ENCODE measurements around the gene KIAA0825.
"Not testable (repeated sequence)": the region's sequence is repeated elsewhere in the genome, so short reads cannot be mapped to it uniquely, and the experiment has no call there.

Gene KIAA0825

DNA sequence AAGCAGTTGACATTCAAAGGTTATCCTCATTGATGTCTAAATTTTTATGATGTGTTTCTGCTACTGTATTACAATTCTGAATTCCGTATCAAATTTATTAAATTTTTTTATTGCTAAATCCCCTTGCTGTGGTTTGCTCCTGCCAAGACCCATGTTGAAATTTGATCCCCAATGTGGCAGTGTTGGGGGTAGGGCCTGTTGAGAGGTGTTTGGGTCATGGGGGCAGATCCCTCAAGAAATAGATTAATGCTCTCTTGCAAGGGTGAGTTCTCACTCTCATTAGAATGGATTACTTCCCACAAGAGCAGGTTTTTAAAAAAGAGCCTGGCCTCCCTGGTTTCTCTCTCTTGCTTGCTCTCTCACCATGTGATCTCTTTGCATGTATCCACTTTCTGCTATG is 442.5 kb downstream of the KIAA0825 start:
- Histone ChIP-seq H3K9ac (ENCODE audit: low read length in 2 of 2) (no peak overlapping the region), H3K36me3 (ENCODE audit: control insufficient read depth in 2 of 2, insufficient read depth in 2 of 2, low read length in 2 of 2) (no peaks in the 10 kb centered on the region), H3K9me3 (ENCODE audit: control insufficient read depth in 2 of 2, low read length in 2 of 2) (no peaks in the 10 kb centered on the region), H3K4me1 (ENCODE audit: control insufficient read depth, insufficient read depth, low read length) (no peaks in the 10 kb centered on the region), H3K27me3 (ENCODE audit: control insufficient read depth in 1 of 2, insufficient read depth in 2 of 2, low read length in 2 of 2) (no peaks in the 10 kb centered on the region), H3K27ac (ENCODE audit: low read length) (no peak overlapping the region), H3K4me3 (ENCODE audit: low read length in 2 of 2) (no peak overlapping the region)

DNA sequence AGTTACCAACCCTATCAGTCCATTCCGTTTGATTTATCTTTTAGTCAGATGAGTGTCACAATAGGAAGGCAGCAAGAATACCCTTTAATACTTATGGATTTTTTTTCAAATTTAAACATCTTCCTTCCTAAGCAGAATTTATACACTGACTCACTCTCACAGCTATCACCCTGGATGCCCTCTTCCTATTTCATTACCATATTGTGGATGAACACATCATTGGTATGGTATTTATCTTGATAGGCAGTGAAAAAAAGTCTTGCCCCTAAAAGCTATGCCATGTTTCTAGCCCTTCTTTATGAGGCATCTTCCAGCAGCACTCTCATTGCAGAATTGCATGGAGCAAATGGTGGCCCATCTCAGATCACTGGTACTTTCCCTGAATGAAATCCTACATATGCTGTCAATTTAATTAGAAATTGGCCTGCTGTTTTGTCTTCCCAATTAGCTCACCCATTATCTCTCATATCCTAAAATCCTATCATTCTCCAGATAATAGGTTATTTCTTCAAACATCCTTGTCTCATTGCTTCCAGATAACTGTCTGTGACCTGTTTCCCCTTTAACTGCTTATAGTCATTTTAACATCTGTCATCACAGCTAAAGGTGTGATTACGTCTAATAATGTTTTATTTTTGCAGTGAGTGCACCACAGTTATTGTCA is 443.5 kb downstream of the KIAA0825 start:
- Histone ChIP-seq H3K27ac (ENCODE audit: low read length) (no peak overlapping the region), H3K27me3 (ENCODE audit: control insufficient read depth in 1 of 2, insufficient read depth in 2 of 2, low read length in 2 of 2) (no peaks in the 10 kb centered on the region), H3K9me3 (ENCODE audit: control insufficient read depth in 2 of 2, low read length in 2 of 2) (no peaks in the 10 kb centered on the region), H3K4me1 (ENCODE audit: control insufficient read depth, insufficient read depth, low read length) (no peaks in the 10 kb centered on the region), H3K9ac (ENCODE audit: low read length in 2 of 2) (no peak overlapping the region), H3K4me3 (ENCODE audit: low read length in 2 of 2) (no peak overlapping the region), H3K36me3 (ENCODE audit: control insufficient read depth in 2 of 2, insufficient read depth in 2 of 2, low read length in 2 of 2) (no peaks in the 10 kb centered on the region)

DNA sequence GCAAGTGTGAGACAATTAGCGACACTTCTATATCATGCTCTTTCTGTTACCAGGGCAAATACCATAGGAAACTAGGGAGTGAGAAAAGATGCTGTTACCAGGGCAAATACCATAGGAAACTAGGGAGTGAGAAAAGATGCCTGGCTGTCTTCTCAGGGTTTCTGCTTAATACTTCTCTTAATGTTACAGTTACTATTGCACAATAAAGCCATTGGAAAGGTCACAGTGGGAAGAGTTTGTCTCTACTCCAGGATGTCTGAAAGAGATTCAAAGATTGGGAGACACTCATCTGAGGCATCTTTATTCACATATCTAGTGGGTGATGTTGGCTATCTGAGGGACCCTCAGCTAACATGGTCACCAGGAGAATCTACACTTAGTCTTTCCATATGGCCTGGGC is 445.3 kb downstream of the KIAA0825 start:
- Histone ChIP-seq H3K27me3 (ENCODE audit: control insufficient read depth in 1 of 2, insufficient read depth in 2 of 2, low read length in 2 of 2) (no peaks in the 10 kb centered on the region), H3K9ac (ENCODE audit: low read length in 2 of 2) (no peak overlapping the region), H3K9me3 (ENCODE audit: control insufficient read depth in 2 of 2, low read length in 2 of 2) (no peaks in the 10 kb centered on the region), H3K36me3 (ENCODE audit: control insufficient read depth in 2 of 2, insufficient read depth in 2 of 2, low read length in 2 of 2) (no peaks in the 10 kb centered on the region), H3K4me3 (ENCODE audit: low read length in 2 of 2) (no peak overlapping the region), H3K27ac (ENCODE audit: low read length) (no peak overlapping the region), H3K4me1 (ENCODE audit: control insufficient read depth, insufficient read depth, low read length) (no peaks in the 10 kb centered on the region)

DNA sequence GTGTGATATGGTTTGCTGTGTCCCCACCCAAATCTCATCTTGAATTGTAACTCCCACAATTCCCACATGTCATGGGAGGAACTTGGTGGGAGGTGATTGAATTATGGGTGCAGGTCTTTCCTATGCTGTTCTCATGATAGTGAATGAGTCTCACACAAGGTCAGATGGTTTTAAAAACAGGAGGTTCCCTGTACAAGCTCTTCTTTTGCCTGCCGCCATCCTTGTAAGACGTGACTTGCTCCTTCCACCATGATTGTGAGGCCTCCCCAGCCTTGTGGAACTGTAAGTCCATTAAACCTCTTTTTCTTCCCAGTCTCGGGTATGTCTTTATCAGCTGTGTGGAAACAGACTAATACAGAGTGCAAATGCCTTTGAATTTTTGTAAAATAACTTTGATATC is 447.3 kb downstream of the KIAA0825 start:
- not testable (repeated sequence) for H3K36me3 ChIP-seq (ENCODE audit: control insufficient read depth in 2 of 2, insufficient read depth in 2 of 2, low read length in 2 of 2); H3K9me3 ChIP-seq (ENCODE audit: control insufficient read depth in 2 of 2, low read length in 2 of 2); H3K27me3 ChIP-seq (ENCODE audit: control insufficient read depth in 1 of 2, insufficient read depth in 2 of 2, low read length in 2 of 2); H3K4me1 ChIP-seq (ENCODE audit: control insufficient read depth, insufficient read depth, low read length); H3K27ac ChIP-seq (ENCODE audit: low read length); H3K9ac ChIP-seq (ENCODE audit: low read length in 2 of 2); H3K4me3 ChIP-seq (ENCODE audit: low read length in 2 of 2)

DNA sequence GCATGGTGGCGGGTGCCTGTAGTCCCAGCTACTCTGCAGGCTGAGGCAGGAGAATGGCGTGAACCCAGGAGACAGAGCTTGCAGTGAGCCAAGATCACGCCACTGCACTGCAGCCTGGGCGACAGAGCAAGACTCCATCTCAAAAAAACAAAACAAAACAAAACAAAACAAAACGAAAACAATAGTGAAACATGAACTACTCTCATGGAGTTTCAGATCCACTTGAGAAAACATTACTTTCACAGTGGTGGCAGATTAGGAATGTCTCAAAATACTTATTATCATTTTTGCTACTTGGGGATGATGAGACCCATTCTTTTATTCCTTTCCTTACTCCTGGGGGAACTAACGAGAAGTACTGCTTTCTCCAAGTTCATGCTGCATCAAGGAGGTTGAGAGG is 448.2 kb downstream of the KIAA0825 start:
- H3K4me1 ChIP-seq (ENCODE audit: control insufficient read depth, insufficient read depth, low read length); H3K27me3 ChIP-seq (ENCODE audit: control insufficient read depth in 1 of 2, insufficient read depth in 2 of 2, low read length in 2 of 2); H3K9ac ChIP-seq (ENCODE audit: low read length in 2 of 2); H3K36me3 ChIP-seq (ENCODE audit: control insufficient read depth in 2 of 2, insufficient read depth in 2 of 2, low read length in 2 of 2); H3K9me3 ChIP-seq (ENCODE audit: control insufficient read depth in 2 of 2, low read length in 2 of 2); H3K27ac ChIP-seq (ENCODE audit: low read length); H3K4me3 ChIP-seq (ENCODE audit: low read length in 2 of 2): not testable (repeated sequence)

DNA sequence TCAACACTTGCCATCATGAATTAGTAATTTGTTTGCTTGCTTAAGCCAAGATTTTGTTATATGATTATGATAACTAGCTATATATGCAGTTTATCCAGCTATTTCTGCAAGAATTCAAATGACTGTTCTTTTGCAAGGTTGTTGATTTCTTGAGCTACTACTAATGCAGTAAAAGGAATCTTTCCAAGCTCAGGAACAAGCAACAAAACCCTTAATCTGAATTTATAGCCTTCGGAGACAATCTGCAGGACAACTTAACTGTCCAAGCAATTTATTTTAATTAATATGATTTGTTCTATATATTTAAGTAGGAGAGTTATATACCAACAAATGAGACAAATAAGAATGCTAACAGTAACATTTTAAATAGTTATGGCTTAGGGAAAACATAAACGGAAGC is 450.3 kb downstream of the KIAA0825 start:
- H3K9me3 ChIP-seq (ENCODE audit: control insufficient read depth in 2 of 2, low read length in 2 of 2), result no peaks in the 10 kb centered on the region
- H3K36me3 ChIP-seq (ENCODE audit: control insufficient read depth in 2 of 2, insufficient read depth in 2 of 2, low read length in 2 of 2), result no peaks in the 10 kb centered on the region
- no peak overlapping the region for H3K4me3 ChIP-seq (ENCODE audit: low read length in 2 of 2)
- H3K27ac ChIP-seq (ENCODE audit: low read length), result no peak overlapping the region
- no peaks in the 10 kb centered on the region for H3K27me3 ChIP-seq (ENCODE audit: control insufficient read depth in 1 of 2, insufficient read depth in 2 of 2, low read length in 2 of 2)
- no peaks in the 10 kb centered on the region for H3K4me1 ChIP-seq (ENCODE audit: control insufficient read depth, insufficient read depth, low read length)
- H3K9ac ChIP-seq (ENCODE audit: low read length in 2 of 2), result no peak overlapping the region

DNA sequence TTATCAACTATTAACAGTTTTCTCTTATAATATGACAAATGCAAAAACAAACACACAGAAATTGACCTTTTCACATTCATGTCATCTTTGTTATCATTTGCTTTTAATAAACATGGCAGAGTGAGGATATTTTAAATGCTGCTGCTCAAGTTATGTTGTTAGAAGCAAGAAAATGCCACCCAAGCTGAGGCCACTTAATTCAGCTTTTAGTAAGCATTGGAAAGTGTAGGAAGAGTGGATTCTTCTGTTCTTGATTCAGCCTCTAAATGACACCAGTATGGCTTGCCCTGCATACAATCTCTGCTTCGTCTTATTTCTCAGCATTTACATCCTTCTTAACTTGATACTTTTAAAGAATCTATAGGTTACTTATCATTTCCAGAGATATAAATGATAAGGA is 456.6 kb downstream of the KIAA0825 start:
- no peaks in the 10 kb centered on the region for H3K27me3 ChIP-seq (ENCODE audit: control insufficient read depth in 1 of 2, insufficient read depth in 2 of 2, low read length in 2 of 2)
- H3K27ac ChIP-seq (ENCODE audit: low read length), result no peak overlapping the region
- H3K36me3 ChIP-seq (ENCODE audit: control insufficient read depth in 2 of 2, insufficient read depth in 2 of 2, low read length in 2 of 2), result no peaks in the 10 kb centered on the region
- no peaks in the 10 kb centered on the region for H3K4me1 ChIP-seq (ENCODE audit: control insufficient read depth, insufficient read depth, low read length)
- no peak overlapping the region for H3K9ac ChIP-seq (ENCODE audit: low read length in 2 of 2)
- no peaks in the 10 kb centered on the region for H3K9me3 ChIP-seq (ENCODE audit: control insufficient read depth in 2 of 2, low read length in 2 of 2)
- no peak overlapping the region for H3K4me3 ChIP-seq (ENCODE audit: low read length in 2 of 2)

DNA sequence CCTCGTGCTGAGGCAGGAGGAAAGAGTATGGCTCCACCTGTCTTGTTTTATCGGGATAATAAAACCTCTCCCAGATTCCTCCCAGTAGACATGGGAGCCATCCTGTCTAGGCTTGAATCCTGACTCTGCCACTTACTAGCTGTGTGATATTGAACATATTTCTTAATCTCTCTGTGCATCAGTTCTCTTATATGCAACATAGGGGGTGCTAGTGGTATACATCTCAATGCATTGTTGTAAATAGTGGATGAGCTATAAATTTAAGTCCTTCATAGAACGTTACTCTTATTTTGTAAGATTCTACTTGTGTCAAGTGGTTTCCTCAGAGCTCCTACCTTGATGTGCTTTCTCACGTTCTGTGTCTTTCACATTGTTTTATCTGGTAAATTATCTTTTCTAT is 459.3 kb downstream of the KIAA0825 start:
- Histone ChIP-seq H3K36me3 (ENCODE audit: control insufficient read depth in 2 of 2, insufficient read depth in 2 of 2, low read length in 2 of 2) (no peaks in the 10 kb centered on the region), H3K4me1 (ENCODE audit: control insufficient read depth, insufficient read depth, low read length) (no peaks in the 10 kb centered on the region), H3K9me3 (ENCODE audit: control insufficient read depth in 2 of 2, low read length in 2 of 2) (no peaks in the 10 kb centered on the region), H3K4me3 (ENCODE audit: low read length in 2 of 2) (no peak overlapping the region), H3K9ac (ENCODE audit: low read length in 2 of 2) (no peak overlapping the region), H3K27me3 (ENCODE audit: control insufficient read depth in 1 of 2, insufficient read depth in 2 of 2, low read length in 2 of 2) (no peaks in the 10 kb centered on the region), H3K27ac (ENCODE audit: low read length) (no peak overlapping the region)

DNA sequence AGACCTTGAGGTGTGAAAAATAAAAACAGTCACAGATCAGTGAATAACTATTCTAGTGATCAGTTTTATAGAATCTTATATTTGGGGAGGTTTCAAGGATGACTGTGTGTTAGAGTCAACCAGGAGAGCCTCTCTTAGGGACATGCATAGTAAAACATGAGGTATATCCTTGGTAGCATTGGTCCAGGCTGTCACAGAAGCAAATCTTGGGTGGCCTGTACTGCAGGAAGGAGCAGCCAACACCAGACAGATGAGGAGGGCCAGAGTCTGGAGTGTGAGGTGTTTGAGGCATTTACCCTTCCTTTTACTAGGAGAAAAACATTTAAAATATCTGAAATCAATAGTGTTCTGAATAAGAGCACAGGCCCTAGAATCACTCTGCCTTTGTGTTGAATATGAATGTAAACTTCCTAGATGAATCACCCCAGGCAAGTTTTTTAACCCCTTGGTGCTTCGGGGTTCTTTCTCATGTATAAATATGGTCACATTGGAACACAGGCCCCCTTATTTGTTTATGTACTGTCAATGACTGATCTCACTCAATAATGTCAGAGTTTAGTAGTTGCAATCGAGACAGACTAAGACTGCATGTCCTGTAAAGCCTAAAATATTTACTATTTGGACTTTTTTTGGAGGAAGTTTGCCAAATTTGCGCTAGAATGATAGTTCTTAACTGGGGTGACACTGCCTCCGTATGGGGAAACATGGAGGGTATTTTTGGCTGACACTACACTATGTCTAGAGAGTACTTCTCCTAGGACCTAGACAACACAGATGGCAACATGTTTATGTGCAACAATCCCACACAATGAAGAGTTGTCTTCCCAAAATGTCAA is 460.5 kb downstream of the KIAA0825 start:
- no peak overlapping the region for H3K4me3 ChIP-seq (ENCODE audit: low read length in 2 of 2)
- no peaks in the 10 kb centered on the region for H3K9me3 ChIP-seq (ENCODE audit: control insufficient read depth in 2 of 2, low read length in 2 of 2)
- H3K4me1 ChIP-seq (ENCODE audit: control insufficient read depth, insufficient read depth, low read length), result no peaks in the 10 kb centered on the region
- H3K36me3 ChIP-seq (ENCODE audit: control insufficient read depth in 2 of 2, insufficient read depth in 2 of 2, low read length in 2 of 2), result no peaks in the 10 kb centered on the region
- H3K27ac ChIP-seq (ENCODE audit: low read length), result no peak overlapping the region
- H3K27me3 ChIP-seq (ENCODE audit: control insufficient read depth in 1 of 2, insufficient read depth in 2 of 2, low read length in 2 of 2), result no peaks in the 10 kb centered on the region
- no peak overlapping the region for H3K9ac ChIP-seq (ENCODE audit: low read length in 2 of 2)

DNA sequence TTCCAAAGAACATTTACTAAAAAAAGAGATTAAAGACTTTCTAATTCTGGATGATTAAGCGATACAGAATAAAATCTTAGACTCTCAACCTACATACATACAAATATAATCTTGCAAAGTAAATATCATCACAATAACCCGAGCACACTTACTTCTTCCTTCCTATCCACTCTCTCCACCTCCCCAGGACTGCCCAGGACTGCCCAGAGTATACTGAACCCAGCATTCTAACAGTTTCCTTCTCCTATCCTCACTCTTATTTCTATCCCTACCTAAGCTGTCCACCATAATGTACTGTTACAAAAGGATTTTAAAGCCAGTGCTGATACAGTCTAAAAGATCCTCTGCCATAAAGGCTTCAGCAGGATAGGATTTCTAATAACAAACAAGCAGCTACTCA is 463.7 kb downstream of the KIAA0825 start:
- H3K9ac ChIP-seq (ENCODE audit: low read length in 2 of 2), result no peak overlapping the region
- no peaks in the 10 kb centered on the region for H3K4me1 ChIP-seq (ENCODE audit: control insufficient read depth, insufficient read depth, low read length)
- no peaks in the 10 kb centered on the region for H3K27me3 ChIP-seq (ENCODE audit: control insufficient read depth in 1 of 2, insufficient read depth in 2 of 2, low read length in 2 of 2)
- no peaks in the 10 kb centered on the region for H3K9me3 ChIP-seq (ENCODE audit: control insufficient read depth in 2 of 2, low read length in 2 of 2)
- H3K27ac ChIP-seq (ENCODE audit: low read length), result no peak overlapping the region
- H3K4me3 ChIP-seq (ENCODE audit: low read length in 2 of 2), result no peak overlapping the region
- no peaks in the 10 kb centered on the region for H3K36me3 ChIP-seq (ENCODE audit: control insufficient read depth in 2 of 2, insufficient read depth in 2 of 2, low read length in 2 of 2)

DNA sequence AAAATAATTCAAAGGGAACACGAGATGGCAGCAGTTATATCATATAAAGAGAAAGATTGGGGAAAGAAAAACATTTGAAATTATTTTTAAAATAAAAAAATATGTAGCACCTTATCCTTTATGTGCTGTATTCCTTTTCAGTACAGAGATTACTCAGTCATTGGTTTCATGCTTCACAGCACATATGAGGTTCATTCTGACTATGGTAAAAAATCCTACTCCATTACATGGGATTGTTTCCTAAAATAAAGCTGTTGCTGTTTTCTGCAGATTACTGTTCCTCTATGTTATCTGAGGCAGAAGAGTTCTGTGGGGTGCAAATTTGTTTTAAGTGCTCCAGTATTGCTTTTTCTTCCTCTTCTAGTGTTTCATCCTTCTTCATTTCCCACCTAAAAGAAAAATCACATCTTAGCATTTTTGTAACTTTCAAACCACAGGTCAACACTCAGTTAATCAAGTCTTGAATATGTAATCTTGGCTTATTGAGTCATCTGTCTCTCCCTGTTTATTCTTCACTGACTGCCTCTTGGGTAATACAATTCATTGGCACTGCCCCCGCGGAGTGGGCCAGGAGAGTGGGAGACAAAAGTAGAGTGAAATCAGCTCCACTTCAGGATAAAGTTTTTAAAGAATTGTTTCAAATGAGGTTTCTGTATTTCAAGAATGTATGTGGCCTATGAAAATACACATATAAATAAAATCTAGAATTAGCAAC is 464.5 kb downstream of the KIAA0825 start:
- H3K27ac ChIP-seq (ENCODE audit: low read length), result no peak overlapping the region
- H3K9me3 ChIP-seq (ENCODE audit: control insufficient read depth in 2 of 2, low read length in 2 of 2), result no peaks in the 10 kb centered on the region
- H3K27me3 ChIP-seq (ENCODE audit: control insufficient read depth in 1 of 2, insufficient read depth in 2 of 2, low read length in 2 of 2), result no peaks in the 10 kb centered on the region
- H3K9ac ChIP-seq (ENCODE audit: low read length in 2 of 2), result no peak overlapping the region
- H3K4me1 ChIP-seq (ENCODE audit: control insufficient read depth, insufficient read depth, low read length), result no peaks in the 10 kb centered on the region
- no peaks in the 10 kb centered on the region for H3K36me3 ChIP-seq (ENCODE audit: control insufficient read depth in 2 of 2, insufficient read depth in 2 of 2, low read length in 2 of 2)
- H3K4me3 ChIP-seq (ENCODE audit: low read length in 2 of 2), result no peak overlapping the region
